ENCODE results near the gene AFG3L2.

AFG3L2 gene

GRCh38 chr18:12330766-12331165, 46.3 kb downstream of the AFG3L2 start:
- H3K4me3 ChIP-seq (ENCODE audit: low read length) = no peak overlapping the region
- DNase-seq (ENCODE audit: low read depth, low spot score) = no peak

GRCh38 chr18:12329125-12329698, 47.8 kb downstream of the AFG3L2 start:
- no peak overlapping the region for H3K4me3 ChIP-seq (ENCODE audit: low read length)
- DNase-seq (ENCODE audit: low read depth, low spot score) = no peak

- no peak for DNase-seq (ENCODE audit: low read depth, low spot score)
- no peak overlapping the region for H3K4me3 ChIP-seq (ENCODE audit: low read length)
Observed at GRCh38 chr18:12328179-12328823, 48.7 kb downstream of the AFG3L2 start.

GRCh38 chr18:12327510-12328178, 49.4 kb downstream of the AFG3L2 start:
- H3K4me3 ChIP-seq (ENCODE audit: low read length) = no peak overlapping the region
- DNase-seq (ENCODE audit: low read depth, low spot score) = peak; percentile 53

GRCh38 chr18:12326711-12327460, 50.1 kb downstream of the AFG3L2 start:
- DNase-seq (ENCODE audit: low read depth, low spot score) = no peak
- H3K4me3 ChIP-seq (ENCODE audit: low read length) = no peak overlapping the region

GRCh38 chr18:12325726-12326245, 51.2 kb downstream of the AFG3L2 start:
- no peak for DNase-seq (ENCODE audit: low read depth, low spot score)
- no peak overlapping the region for H3K4me3 ChIP-seq (ENCODE audit: low read length)

- no peak for DNase-seq (ENCODE audit: low read depth, low spot score)
- H3K4me3 ChIP-seq (ENCODE audit: low read length) = no peak overlapping the region
Observed at GRCh38 chr18:12324991-12325725, 51.9 kb downstream of the AFG3L2 start.

GRCh38 chr18:12321333-12321732, 55.7 kb downstream of the AFG3L2 start:
- DNase-seq (ENCODE audit: low read depth, low spot score) = no peak
- no peak overlapping the region for H3K4me3 ChIP-seq (ENCODE audit: low read length)

- H3K4me3 ChIP-seq (ENCODE audit: low read length) = no peak overlapping the region
- DNase-seq (ENCODE audit: low read depth, low spot score) = no peak
Observed at GRCh38 chr18:12318857-12319256, 58.2 kb downstream of the AFG3L2 start.

- DNase-seq (ENCODE audit: low read depth, low spot score) = no peak
- H3K4me3 ChIP-seq (ENCODE audit: low read length) = no peak overlapping the region
Observed at GRCh38 chr18:12318334-12318697, 58.7 kb downstream of the AFG3L2 start.

- no peak overlapping the region for H3K4me3 ChIP-seq (ENCODE audit: low read length)
- DNase-seq (ENCODE audit: low read depth, low spot score) = no peak
Observed at GRCh38 chr18:12317664-12318333, 59.2 kb downstream of the AFG3L2 start.

- DNase-seq (ENCODE audit: low read depth, low spot score) = no peak
- no peak overlapping the region for H3K4me3 ChIP-seq (ENCODE audit: low read length)
Observed at GRCh38 chr18:12315911-12316310, 61.1 kb downstream of the AFG3L2 start.

GRCh38 chr18:12315490-12315889, 61.5 kb downstream of the AFG3L2 start:
- no peak for DNase-seq (ENCODE audit: low read depth, low spot score)
- H3K4me3 ChIP-seq (ENCODE audit: low read length) = no peak overlapping the region

- DNase-seq (ENCODE audit: low read depth, low spot score) = no peak
- H3K4me3 ChIP-seq (ENCODE audit: low read length) = no peak overlapping the region
Observed at GRCh38 chr18:12314591-12315305, 62.3 kb downstream of the AFG3L2 start.

- no peak for DNase-seq (ENCODE audit: low read depth, low spot score)
- no peak overlapping the region for H3K4me3 ChIP-seq (ENCODE audit: low read length)
Observed at GRCh38 chr18:12313530-12314245, 63.3 kb downstream of the AFG3L2 start.

GRCh38 chr18:12312976-12313375, 64.1 kb downstream of the AFG3L2 start:
- no peak overlapping the region for H3K4me3 ChIP-seq (ENCODE audit: low read length)
- no peak for DNase-seq (ENCODE audit: low read depth, low spot score)

GRCh38 chr18:12310762-12311161, 66.3 kb downstream of the AFG3L2 start:
- DNase-seq (ENCODE audit: low read depth, low spot score) = no peak
- H3K4me3 ChIP-seq (ENCODE audit: low read length) = no peak overlapping the region

Data from Jurkat, Clone E6-1 (cell line).